NCI-H526 treated with DMSO at 0.1 percent for 48 hours (cell line): ENCODE measurements around the gene CYSRT1.

Experiments
- DNase-seq: peaks from one replicate; lab custom pipeline; 2025; lab: John Stamatoyannopoulos, UW

CYSRT1 gene

DNA sequence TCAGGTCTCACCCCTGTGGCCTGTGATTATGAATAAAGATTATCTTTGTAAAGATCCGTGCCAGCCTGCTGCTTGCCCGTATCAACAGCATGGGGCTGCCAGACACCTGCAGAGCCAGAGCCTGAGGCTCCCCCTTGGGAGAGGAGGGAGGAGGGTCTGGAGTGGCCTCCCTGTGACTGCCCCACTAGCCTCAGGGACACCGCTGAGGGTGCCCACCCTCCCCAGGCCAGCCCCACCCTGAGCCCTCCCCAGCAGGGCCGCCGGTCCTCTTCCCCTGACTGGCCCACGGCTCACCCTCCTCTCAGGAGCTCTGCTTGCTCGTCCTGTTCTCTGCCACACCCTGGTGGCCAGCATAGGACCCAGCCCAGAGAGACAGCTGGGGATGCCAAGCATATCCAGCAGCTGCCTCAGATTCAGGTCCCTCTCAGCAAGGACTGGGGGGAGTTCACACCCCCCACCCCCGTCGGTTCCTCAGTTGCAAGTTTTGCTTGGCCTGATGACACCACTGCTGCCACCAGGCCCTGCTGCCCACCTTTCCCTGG lies 34.6 kb upstream of the CYSRT1 start:
- DNase-seq = no peak

DNA sequence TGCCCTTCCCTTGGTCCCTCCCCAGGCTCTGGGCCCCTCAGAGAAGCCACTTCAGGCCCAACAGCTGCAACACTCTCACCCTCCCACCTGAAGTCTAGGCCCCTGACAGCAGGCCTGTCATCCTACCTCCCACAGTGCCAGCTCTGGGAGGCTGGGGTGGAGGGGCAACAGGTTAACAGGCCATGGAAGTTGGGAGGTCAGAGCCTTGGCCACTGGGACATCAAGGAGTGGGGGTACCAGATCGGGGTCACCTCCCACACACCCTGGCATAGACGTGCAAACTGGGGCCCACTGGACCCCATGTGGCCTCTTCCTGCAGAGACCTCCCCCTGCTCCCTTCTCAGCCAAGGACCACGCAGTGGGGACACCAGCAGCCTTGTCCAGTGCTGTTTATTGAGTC lies 33.7 kb upstream of the CYSRT1 start:
- DNase-seq = no peak

DNA sequence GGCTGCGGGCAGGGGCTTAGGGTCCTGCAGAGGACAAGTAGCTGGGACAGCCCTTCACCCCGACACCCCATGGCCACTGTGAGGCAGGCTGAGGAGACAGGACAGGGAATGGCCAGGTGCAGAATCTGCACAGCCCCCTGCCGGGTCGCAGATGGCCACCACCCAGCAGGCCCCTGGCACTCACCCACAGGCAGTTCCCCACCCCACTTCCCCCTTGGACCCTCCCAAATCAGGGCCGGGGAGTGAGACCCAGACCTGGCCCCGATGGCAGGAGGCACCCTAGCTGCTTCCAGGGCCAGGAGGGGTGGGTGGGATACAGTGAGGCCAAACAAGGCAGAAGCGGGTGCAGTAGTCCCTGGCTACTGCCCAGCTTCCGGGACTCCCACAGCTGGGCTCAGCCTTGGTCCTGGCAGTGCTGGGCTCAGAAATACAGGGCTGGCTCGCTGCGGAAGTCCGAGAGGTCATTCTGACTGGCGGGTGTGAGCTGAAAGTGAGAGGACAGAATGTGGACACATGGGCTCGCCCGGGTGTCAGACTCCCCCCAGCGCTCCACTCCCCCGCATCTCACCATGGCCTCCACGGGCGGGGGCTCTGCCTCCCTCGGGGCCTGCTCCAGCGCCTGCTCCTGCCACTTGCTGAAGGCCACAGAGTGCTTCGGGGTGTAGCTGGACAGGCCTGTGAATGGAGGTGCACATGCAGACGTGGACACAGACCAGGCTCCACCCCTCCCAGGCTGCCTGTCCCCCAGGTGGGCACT lies 33.1 kb upstream of the CYSRT1 start:
- no peak for DNase-seq

DNA sequence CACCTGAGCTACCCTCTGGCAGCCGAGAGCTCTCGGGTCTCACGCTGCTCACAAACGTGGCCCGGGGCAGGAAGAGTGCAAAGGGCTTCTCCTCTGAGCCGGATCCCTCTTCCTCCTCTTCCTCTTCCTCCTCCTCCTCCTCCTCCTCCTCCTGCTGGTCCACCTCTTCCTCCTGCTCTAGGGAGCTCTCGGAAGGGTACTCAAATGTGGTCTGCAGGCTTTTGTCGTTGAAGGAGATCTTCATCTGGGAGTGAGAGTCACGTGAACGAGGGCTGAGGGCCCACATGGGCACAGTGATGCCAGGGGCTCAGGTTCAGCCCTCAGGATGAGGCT lies 32.6 kb upstream of the CYSRT1 start:
- DNase-seq = no peak

DNA sequence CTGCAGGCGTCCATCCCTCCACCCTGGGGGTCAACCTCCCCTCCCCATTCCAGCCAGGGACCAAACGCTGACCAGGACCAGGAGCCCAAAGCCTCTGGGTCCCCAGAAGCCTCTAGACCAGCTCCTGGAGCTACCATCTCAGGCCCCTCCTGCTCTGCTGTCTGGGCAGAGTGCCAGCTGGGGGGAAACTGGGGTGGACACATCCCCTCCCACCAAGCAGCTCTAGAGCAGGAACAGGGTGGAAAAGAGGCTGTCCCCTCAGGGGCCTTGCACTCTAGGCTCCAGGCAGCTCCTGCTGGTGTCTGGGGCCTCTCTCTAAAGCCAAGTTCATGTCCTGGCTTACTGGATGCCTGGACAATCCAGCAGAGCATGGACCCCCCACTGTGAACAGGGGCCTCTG lies 32.1 kb upstream of the CYSRT1 start:
- no peak for DNase-seq

DNA sequence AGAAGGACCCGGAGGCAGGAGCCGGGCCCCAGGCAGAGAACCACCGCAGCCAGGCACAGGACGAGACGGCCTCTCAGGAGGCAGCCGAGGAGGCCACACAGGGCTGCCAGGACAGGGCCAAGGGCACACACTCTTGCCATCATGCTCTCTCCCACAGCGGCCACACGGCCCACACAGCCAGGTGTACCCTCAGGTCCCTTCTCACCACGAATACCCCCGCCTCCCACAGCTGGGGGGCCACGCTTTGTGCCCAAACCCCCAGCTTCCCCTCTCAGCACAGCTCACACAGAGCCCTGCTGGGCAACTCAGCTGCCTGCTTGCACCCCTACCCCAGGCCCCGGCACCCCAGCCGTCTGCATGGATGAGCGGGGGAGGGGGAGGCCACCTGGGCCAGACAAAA lies 31.2 kb upstream of the CYSRT1 start:
- no peak for DNase-seq

DNA sequence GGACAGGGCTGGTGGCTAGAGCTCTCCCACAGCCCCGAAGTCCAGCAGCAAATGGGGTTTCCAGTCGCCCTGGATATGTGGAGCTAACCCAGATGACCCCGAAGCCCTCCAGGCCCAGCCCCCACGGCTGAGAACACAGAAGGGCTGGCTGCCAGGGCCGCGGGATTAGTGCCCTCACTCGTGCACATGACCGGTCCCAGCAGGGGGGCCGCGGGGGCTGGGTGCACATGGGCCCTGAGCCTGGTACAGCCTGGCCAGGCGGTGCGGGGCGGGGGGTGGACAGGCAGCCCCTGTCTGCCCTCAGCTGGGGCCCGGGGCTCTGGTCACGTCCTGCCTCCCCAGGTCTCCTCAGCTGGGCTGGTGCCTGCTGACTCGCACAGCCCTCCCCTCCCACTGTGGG lies 30.6 kb upstream of the CYSRT1 start:
- no peak for DNase-seq

DNA sequence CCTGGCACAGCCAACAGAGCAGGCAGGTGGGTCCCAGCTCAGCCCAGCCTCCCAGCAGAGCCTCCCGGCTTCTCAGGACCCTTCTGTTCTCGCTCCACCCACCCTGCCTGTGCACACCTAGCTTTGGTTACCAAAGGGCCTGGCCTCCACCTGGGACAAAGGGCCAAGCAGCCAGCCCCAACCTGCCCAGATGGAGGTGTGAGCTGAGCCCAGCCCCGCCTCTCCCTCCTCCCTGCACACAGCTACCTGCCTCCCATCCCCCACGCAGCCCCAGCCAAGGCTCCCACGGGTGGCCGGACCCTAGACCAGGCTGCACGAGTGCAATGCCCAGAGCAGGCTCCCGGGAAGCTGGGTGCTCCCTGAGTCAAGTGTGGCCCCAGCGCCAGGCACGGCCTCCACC lies 30.1 kb upstream of the CYSRT1 start:
- DNase-seq = no peak

DNA sequence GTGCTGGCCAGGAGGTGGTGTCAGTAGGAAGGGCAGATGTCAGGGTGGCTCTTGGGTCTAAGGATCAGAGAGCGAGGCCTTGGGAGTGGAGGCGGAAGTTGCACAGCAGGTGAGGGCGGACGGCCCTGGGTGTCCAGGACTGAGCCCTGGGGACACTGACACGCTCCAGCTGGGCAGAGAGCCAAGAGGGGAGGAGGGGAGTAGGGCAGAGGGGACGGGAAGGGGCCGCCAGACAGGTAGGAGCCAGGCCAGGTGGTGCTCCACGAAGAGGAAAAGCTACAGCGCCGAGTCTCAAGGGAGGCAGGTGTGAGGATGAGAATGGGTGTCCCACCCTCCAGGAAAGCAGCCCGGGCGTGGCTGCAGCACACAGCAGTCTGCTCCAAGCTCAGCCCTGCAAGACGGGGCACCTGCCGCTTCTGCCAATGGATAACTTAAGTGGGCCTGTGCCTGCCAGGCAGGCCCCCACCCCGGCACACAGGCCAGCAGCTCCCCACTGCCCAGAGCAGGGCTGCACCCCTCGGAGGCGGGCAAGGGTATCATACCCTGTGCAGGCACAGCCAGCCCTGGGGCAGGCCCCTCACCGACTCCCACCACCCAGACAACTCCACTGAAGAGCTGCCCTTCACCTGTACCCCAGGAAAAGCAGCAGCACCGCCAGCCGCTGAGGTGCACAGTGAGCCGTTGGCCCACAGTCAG lies 29.3 kb upstream of the CYSRT1 start:
- peak; percentile 84 for DNase-seq

DNA sequence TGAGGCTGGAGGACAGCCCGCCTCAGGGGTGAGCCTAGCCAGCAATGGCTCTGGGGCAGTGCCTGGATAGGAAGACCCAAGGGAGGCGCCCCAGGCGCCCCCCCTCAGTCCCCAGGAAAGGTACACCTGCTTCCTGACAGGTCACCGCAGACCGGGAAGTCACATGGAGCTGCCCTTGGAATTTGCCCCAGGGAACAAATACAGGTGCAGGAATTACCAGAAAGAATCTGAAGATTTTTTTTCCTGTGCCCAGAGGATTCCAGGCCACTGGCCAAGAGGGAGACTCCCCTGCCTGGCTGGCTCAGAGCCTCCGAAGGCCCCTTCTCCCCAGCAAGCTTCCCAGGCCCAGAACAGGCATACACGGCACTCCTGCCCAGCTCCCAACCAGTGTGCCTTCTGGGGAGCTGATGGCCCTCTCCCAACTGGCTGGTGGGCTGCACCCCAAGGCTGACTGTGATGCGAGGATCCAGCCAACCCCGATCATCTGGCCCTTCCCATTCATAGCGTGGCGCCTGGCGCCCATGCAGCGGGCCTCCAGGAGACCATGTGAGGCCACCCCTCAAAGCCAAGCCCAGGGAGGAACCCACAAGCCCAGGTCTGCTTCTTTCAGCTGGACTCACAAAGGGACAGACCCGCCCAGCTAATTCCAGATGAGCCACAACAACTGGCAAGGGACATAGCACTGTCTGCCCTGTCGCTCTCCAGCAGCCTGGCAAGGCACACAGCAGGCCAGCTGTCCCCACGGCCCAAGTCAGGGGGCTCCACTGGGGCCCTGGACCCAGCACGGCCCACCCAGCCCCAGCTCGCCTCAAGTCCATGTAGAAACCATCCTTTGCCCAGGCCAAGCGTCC lies 26.7 kb upstream of the CYSRT1 start:
- DNase-seq = no peak

DNA sequence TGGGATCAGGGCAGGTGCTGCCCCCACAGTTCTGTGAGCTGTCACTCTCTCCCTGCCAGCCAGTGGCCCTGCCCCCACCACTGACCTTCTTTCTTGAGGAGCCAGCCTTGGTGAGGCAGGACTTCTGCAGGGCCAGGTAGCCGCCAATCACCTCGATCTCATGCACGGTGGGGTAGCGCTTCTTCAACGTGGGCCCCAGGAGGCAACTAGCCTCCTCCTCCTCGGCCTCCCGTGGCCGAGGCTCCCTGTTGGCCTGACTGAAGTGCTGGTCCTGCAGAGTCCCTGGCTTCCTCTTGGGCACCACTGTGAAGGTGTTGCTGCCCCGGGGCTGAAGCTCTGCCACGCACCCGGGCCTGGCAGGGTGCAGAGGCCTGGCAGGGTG lies 26.1 kb upstream of the CYSRT1 start:
- no peak for DNase-seq

DNA sequence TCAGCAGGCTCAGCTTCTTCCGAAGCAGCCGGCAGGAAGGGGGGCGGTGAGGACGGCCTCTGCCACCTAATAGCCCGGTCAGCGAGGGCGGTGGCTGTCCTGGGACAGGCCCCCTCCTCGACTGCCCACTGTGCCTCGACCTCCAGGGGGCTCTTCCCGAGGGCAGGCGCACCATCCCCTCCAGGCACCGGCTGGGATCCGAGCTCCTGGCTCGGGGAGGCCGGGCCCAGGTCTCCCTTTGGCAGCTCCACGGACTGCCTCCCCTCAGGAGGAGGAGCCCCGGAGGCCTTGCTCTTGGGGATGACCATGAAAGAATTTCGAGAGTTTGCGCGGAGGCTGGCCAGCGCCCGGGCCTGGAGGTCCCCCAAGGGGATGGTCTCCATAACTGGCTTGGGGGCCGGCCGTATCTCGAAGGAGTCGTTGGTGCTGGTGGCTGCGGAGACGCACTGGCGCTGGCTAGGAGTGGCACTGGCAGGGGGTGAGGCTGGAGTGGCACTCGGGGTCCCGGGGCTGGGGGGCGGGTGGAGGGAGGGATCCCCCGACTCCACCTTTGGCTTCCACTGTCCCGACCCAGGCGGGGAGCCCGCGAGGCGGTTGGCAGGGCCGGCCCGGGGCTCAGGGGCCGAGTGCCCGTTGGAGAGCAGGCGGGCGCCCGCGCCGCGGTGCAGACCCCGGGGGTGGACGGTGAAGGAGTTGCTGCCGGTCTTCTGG lies 25.4 kb upstream of the CYSRT1 start:
- DNase-seq = no peak

DNA sequence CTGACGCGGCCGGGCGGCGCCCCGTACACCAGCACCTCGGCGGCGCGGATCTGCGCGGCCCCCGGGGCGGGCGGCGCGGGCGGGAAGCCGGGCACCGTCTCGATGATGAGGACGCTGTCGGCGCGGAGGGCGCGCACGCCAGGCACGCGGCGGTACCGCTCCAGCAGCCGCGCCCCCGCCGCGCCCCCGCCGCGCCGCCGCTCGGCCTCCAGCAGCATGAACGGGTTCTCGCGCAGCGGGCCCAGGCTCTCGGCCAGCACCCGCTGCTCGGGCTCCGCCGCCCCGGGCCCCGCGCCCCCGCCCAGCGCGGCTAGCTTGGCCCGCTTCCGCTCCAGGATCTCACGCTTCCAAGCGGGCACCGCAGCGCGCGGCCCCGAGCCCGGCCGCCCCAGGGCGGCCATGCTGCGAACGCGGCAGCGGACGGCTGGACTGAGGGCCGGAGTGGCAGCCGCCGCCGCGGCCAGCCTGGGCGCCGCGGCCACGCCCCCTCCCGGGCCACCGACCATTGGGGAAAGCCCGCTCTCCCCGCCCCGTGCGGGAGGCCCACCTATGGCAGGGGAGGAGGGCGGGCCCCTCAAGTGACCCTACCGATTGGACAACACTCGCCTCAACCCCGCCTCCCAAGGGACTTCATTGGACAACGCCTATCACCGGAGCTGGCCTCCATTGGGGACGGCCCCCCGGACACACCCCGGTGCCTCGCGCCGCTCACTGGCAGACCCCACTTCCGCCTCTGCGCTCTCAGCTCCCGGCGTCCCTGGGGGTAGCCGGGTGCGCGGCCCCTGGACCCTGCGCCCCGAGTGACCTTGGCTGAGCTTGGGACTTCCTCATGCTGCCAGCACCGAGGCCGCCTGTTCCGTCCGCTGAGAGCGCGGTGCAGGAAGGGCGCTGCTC lies 24.4 kb upstream of the CYSRT1 start, which contains the start of gene TPRN:
TPRN (minus strand) TSS at position 431 of the 894 bp plus-strand sequence; CDS start at position 401, 30 bp downstream.
- peak; percentile 93 for DNase-seq

DNA sequence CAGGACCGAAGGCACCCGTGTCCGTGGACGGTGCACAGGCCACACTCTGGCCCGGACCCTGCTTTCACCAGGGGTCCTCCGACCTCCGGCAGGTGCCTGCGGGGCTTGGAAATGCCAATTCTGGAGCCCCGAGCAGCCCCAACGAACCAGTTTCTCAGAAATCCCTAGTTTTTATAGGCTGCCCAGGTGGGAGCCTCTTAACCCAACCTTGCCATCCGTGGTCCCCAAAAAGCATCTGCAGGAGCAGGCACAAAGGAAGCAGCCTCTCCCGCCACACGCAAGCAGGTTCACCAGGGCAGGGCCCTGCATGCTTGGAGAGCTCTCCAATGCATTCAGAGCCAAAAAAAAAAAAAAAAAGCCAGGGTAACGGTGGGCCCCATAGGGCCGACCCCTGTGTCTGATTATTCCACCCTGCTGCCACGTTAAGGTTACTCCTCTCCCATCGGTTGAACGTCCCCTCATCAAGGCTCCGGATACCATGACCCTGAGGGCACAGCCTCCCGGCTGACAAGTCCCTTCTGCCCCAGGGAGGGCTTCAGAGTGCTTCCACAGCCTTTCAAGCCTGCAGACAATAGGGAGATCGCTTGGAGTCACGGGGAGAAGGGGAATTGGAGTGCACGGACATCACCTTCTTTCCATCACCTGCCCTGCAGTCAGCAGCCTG lies 23.6 kb upstream of the CYSRT1 start:
- no peak for DNase-seq

DNA sequence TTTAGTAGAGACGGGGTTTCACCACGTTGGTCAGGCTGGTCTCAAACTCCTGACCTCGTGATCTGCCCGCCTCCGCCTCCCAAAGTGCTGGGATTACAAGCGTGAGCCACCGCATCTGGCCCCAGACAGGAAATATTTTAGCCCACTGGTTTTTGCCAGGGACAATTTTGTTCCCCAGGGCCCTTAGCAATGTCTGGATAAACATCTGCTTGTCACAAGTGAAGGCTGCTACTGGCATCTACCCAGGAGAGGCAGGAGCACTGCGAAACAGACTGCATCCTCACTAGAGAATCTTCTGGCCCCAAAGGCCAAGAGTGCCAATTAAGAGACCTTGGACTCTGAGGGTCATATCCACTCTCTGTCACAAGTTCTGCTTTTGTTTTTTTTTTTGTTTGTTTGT lies 22.0 kb upstream of the CYSRT1 start:
- DNase-seq = no peak

DNA sequence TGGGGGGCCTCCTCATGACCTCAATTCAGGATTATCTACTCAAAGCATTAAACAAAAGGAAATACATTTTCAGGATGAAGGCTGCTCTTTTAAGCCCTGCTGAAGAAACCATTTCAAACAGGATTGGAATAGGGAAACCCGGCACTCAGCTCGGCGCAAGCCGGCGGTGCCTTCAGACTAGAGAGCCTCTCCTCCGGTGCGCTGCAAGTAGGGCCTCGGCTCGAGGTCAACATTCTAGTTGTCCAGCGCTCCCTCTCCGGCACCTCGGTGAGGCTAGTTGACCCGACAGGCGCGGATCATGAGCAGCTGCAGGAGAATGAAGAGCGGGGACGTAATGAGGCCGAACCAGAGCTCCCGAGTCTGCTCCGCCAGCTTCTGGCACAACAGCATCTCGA lies 20.2 kb upstream of the CYSRT1 start:
- DNase-seq = no peak

DNA sequence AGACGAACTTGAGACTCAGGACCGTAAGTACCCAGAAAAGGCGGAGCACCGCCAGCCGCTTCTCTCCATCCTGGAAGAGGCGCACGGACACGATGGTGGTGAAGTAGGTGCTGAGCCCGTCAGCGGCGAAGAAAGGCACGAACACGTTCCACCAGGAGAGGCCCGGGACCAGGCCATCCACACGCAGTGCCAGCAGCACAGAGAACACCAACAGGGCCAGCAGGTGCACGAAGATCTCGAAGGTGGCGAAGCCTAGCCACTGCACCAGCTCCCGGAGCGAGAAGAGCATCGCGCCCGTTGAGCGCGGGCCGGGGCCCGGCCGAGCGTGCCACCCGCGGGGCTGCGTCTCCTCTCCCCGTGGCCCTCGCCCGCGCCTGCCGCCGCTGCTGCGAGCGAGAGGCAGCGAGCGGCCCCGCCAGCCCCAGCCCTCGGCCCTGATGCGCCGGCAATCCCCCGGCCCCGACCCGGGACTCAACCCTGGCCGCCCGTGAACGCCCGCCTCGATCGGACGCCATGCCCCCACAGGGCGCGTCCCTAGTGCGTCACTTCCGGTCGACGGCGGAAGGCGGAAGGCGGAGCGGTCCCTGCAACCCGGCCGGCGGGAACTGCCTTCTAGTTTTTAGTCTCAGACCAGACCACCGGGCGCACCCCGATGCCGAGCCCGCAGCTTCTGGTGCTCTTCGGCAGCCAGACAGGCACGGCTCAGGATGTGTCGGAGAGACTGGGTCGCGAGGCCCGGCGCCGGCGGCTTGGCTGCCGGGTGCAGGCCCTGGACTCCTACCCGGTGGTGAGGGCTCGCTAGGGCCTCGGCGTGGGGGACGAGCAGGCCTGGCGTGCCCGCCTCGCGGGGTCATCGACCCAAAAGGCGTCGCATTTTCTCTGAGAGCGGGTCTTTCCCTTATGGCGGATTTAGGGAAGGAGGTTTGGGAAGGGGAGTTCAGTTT lies 19.6 kb upstream of the CYSRT1 start, which contains the start of the genes NDOR1 and TMEM203:
NDOR1 (plus strand) TSS at position 575 of the 944 bp plus-strand sequence; CDS start at position 653, 78 bp downstream.
TMEM203 (minus strand) TSS at position 523 of the 944 bp plus-strand sequence; CDS start at position 289, 234 bp downstream.
- DNase-seq = peak; percentile 13

DNA sequence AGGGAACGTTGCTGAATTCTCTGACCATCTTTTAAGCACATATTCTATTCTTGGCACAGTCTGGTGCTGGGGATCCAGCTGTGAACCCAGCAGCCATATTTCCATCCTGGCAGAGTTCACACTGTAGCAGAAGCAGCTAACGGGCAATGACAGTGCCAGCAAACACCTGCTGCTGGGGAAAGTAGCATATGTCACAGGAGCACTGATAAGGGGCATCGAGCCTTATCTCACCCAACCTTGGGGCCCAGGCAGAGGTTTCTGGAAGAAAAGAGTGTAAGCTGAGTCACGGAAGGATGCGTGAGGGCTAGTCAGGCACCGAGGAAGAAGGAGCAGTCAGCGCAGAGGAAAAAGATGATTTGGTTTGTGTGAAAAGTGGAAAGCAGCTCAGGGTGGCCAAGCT lies 18.4 kb upstream of the CYSRT1 start:
- no peak for DNase-seq

DNA sequence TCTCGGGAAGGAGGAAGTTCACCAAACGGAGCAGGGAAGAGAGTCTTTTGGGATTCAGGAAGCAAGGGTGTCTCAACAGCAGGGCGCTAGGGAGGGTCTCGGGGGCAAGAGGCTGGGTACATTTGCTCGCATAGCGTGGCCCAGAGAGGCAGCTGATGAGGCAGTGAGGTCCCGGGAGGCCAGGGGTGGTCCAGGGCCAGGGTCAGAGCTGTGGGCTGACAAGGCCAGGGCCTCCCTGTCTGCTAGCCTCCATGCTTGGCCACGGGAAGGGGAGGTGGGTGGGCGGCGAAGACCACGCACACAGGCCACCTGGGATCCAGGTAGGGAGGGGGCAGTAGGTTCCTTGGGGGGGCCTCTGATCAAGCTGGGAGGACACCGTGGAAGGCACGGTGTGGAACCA lies 13.4 kb upstream of the CYSRT1 start:
- DNase-seq = no peak
